Mucosa of descending colon (tissue), 3 donors: ENCODE measurements around the gene HOXA11. TPM values are rescaled to one million over a fixed set of nuclear protein-coding genes. Genes with fewer than 3 reads are reported as not detected.

Experiments used
- ATAC-seq: fragments of 200-7000 bp; cut with Tn5 transposase; one replicate; pipeline ENCODE4 v1.9.1; 2020; ENCODE audit warnings: mild to moderate bottlenecking, moderate library complexity
- DNase-seq, 3 donors: peaks; one replicate each; pipeline ENCODE4 v3.0.0-alpha.2; 2020
- H3K36me3 ChIP-seq: fragments of 200-600 bp; one replicate; pipeline ENCODE4 v1.8.0; 2021; ENCODE audit warnings: low read depth, mild to moderate bottlenecking
- H3K4me1 ChIP-seq: fragments of 200-600 bp; one replicate; pipeline ENCODE4 v1.8.0; 2021; ENCODE audit warnings: low read depth, mild to moderate bottlenecking
- H3K4me3 ChIP-seq: fragments of 200-600 bp; one replicate; pipeline ENCODE4 v1.8.0; 2021; ENCODE audit warnings: mild to moderate bottlenecking
- H3K9me3 ChIP-seq: fragments of 200-600 bp; one replicate; pipeline ENCODE4 v1.8.0; 2021; ENCODE audit warnings: mild to moderate bottlenecking
- CTCF ChIP-seq: fragments of 200-600 bp; IDR thresholded peaks from one replicate; pipeline ENCODE4 v1.8.0; 2022; ENCODE audit warnings: antibody characterized with exemption, mild to moderate bottlenecking
- intact Hi-C, 2 donors: fragments of 100-400 bp; cut with DNase I in 1 of 2; cut with micrococcal nuclease in 1 of 2; formaldehyde crosslinking; loops; one replicate each; pipeline versions ENCODE4 v1.11.0 to v1.11.1; 2022; cut with DNase I, micrococcal nuclease
- total RNA-seq, 3 donors: library from RNA; stranded (reverse); fragmentation: NEBNext Ultra II Directional in 2 of 3; extraction: Animal tissue kit (Norgen Biotek cat#: 25700) in 2 of 3; gene quantifications; one replicate each; pipeline versions ENCODE4 v1.2.1 to v1.2.4, GENCODE V29; 2021 to 2023
- donor health status: DM: no; HTN: no; CAD: no; lungs with moderate emphysema.
- donor health status: DM: no; HTN: no; CAD: no.
- donor health status: DM: no; HTN: yes; CAD: no.

Gene HOXA11
- total RNA-seq, 3 donors from 2014 or later, result 3.2 to 27.2 (median 5.4) TPM

DNA sequence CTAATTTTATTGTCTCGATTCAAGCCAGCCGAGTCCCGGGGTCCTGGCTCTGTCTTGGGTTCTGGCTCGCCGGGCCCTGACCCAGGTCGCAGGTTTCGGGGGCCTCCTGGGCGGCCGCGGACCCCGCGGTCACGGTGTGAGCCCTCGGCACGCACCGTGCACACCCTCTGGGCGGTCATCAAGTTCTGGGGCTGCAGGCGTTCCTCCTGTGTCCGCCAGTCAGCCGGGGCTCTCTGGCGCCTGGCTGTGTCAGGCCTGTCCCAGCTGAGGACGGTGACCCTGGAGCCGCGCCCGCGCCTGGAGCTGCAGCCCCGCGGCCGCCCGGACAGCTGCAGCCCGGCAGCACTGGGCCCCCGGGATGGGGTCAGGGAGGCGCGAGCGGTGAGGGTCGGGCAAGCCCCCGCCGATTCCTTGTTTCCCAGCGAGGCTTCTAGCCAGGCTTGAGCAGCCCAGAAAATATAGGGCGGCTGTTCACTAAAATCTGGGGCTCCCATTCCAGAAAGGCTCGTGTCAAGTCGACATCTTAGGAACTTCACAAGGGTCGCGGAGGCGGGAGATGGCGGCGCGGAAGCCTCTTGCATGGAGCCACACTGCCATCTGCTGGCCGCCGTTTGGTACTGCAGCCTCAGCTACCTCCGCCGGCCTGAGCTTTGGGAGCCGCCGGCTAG, 24.4 kb downstream of the HOXA11 start:
- H3K4me3 ChIP-seq, result peak overlapping the region; percentile 15
- DNase-seq (peak; percentile 93 to 94 (median 94)), ATAC-seq (peak; percentile 70)
- peaks cover 19% of the 10 kb centered on the region for H3K4me1 ChIP-seq
- H3K9me3 ChIP-seq, result no peaks in the 10 kb centered on the region
- no peaks in the 10 kb centered on the region for H3K36me3 ChIP-seq
- TF ChIP-seq CTCF, result peak; percentile 99
- intact Hi-C loops, result loop anchor here (5.0 to 10.0 kb wide), 2 partner anchors 793 to 1296 kb away; no protein-coding TSS in a partner anchor

GRCh38 chr7:27160145-27160545, 24.9 kb downstream of the HOXA11 start:
- no peaks in the 10 kb centered on the region for H3K36me3 ChIP-seq
- ATAC-seq, result no peak
- intact Hi-C loops, result loop anchor here (5.0 to 10.0 kb wide), 2 partner anchors 793 to 1295 kb away; no protein-coding TSS in a partner anchor
- H3K9me3 ChIP-seq, result no peaks in the 10 kb centered on the region
- H3K4me3 ChIP-seq, result no peak overlapping the region
- TF ChIP-seq CTCF, result no peak
- DNase-seq, result peak in 2 of 3 donors; percentile 61 to 66
- H3K4me1 ChIP-seq, result peaks cover 22% of the 10 kb centered on the region

DNA sequence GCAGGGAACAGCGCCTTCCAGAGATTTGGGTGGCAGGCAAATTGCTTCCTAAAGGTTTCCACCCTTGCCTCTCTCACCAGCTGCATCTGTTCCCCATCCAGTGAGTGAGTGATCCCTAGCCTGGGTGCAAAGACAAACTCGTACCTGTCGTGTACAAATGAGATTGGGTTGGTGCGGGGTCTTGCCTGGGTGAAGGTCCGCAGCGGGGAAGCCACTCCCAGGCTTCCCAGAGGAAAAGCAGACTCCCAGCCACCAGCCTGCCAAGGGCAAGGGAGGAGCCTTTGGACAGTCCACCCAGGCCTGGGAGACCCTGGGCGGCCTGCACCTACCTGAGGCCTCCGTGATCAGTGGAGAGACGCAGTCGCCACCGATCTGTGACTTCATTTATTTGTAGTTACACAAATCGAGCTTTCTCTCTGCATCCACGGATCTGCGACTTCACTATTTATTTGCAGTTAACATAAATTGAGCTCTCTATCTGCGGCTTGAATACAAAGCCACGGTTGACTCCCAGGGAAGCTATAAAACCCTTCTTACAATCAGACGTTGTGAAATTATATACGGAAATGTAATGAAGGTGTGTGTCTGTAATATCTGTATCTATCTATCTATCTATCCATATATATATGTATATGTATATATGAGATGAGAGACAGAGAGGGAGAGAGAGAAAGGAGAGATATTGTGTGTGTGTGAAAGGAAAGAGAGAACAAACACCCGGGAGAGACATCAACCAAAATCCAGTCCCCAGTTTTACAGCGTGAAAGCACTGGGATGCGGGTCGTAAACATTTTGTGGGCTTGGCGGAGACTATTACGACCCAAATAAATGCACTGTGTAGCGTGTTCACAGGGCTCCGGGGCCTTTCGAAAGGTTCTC, 25.5 kb downstream of the HOXA11 start:
- peaks cover 29% of the 10 kb centered on the region for H3K4me1 ChIP-seq
- DNase-seq, result peak in 1 of 3 donors; percentile 69
- ATAC-seq, result no peak

DNA sequence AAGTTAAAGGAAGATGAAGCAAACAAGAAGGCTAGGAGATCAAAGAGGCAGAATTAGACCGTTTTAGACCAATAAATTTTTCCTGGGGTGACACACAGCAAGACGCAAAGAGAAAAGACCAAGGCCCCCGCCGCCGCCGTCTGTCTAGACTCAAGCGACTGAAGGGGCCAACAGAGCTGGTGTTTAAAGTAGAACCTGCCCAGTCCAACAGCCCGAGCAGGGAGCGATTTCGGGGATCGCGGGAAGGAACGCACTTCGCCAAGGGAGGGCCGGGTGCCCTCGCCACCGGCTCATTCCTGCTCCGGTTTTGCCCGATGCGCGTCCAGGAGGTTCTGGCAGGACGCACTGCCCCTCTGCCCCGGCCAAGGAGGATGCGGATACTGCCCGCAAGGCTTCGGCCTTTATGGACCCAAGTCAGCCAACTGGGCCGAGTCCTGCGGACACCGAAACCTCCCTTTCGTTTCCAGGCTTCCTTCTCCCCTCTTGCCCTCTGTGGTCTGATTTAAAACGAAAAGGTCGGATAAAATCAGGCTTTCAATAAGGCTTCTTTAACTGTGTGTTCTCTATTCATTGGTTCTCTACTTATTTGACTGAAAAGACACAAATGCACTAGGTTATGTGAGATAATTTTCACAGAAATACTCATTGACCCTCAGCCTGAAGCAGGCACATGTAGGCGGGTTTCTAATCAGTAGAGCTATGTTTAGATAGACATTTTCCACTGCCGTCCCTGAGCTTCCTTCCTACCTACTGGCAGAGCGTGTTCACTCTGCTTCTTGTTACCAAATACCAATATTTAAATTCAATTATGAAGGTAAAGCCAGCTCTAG, 26.4 kb downstream of the HOXA11 start:
- Histone ChIP-seq H3K9me3 (no peaks in the 10 kb centered on the region), H3K4me3 (no peak overlapping the region), H3K36me3 (no peaks in the 10 kb centered on the region), H3K4me1 (peaks cover 36% of the 10 kb centered on the region)
- peak in 1 of 3 donors; percentile 63 for DNase-seq
- TF ChIP-seq CTCF, result no peak
- intact Hi-C loops, result loop anchor here in 1 of 2 donors (10.0 kb wide), 1 partner anchor 784 kb away; no protein-coding TSS in a partner anchor
- no peak for ATAC-seq

More for the DNA sequence above, 25.5 kb downstream of the HOXA11 start:
- Histone ChIP-seq H3K9me3 (no peaks in the 10 kb centered on the region), H3K36me3 (no peaks in the 10 kb centered on the region), H3K4me3 (no peak overlapping the region)
- TF ChIP-seq CTCF, result no peak
- intact Hi-C loops, result loop anchor here (5.0 to 10.0 kb wide), 3 partner anchors 785 to 1295 kb away; no protein-coding TSS in a partner anchor
